Body of pancreas (tissue), 4 donors: ENCODE results near the gene TLR4. TPM values are rescaled to one million over a fixed set of nuclear protein-coding genes. Genes with fewer than 3 reads are reported as not detected.
A peak's percentile ranks its signal among the peaks of the same experiment; 100 is the strongest.

Experiments used
- ATAC-seq: fragments of 150-250 bp; one replicate; pipeline ENCODE4 v1.9.1; 2016
- DNase-seq, 4 donors: peaks; one replicate each; pipeline ENCODE4 v3.0.0-alpha.2; 2019
- H3K27ac ChIP-seq, 4 donors: fragments of 200-600 bp; sonication (generic); 1 replicate in 3 of 4; 2 replicates in 1 of 4; pipeline versions ENCODE4 v1.5.1 to v1.6.1; 2016 to 2019; ENCODE audit warnings: mild to moderate bottlenecking in 1 of 4, mixed read lengths in 1 of 4, moderate library complexity in 1 of 4
- H3K27me3 ChIP-seq, 2 donors: fragments of 200-600 bp; sonication (generic); one replicate each; pipeline ENCODE4 v1.6.0; 2016; ENCODE audit warnings: mild to moderate bottlenecking in 1 of 2
- H3K36me3 ChIP-seq, 2 donors: fragments of 200-600 bp; sonication (generic); replicated peaks in 1 of 2; 2 replicates each; pipeline ENCODE4 v1.5.1; 2016; ENCODE audit warnings: low read depth in 2 of 2; ENCODE audit not compliant: insufficient read depth in 1 of 2
- H3K4me1 ChIP-seq: fragments of 200-600 bp; sonication (generic); one replicate; pipeline ENCODE4 v1.6.0; 2016
- H3K4me3 ChIP-seq, 2 donors: fragments of 200-600 bp; sonication (generic); 1 replicate in 1 of 2; 2 replicates in 1 of 2; pipeline ENCODE4 v1.5.1; 2016 to 2019
- H3K9me3 ChIP-seq, 3 donors: fragments of 200-600 bp; sonication (generic); 1 replicate in 2 of 3; 2 replicates in 1 of 3; pipeline ENCODE4 v1.5.1; 2016
- CTCF ChIP-seq, 7 experiments: fragments of 450-650 bp in 4 of 7; fragments of 200-600 bp in 3 of 7; sonication (generic) in 3 of 7; IDR thresholded peaks; one replicate each; pipeline ENCODE4 v1.5.1; 2016 to 2019; ENCODE audit warnings: antibody characterized with exemption in 7 of 7
- POLR2A ChIP-seq, 3 donors: fragments of 450-650 bp; IDR thresholded peaks; one replicate each; pipeline ENCODE4 v1.6.1; 2016; ENCODE audit warnings: antibody characterized with exemption in 3 of 3, mild to moderate bottlenecking in 2 of 3
- WGBS, 2 donors: methylation state at CpG; one replicate each; pipeline ENCODE4 v1.1.5; 2017; 5-methylcytosine and 5-hydroxymethylcytosine counted together
- intact Hi-C: fragments of 100-400 bp; cut with DNase I; formaldehyde crosslinking; loops from one replicate; pipeline ENCODE4 v1.15.1; 2023
- total RNA-seq, 2 donors: library from RNA; depleted of rRNA; stranded (reverse); fragments of >200 nt; gene quantifications; one replicate each; pipeline ENCODE4 v1.1.0, GENCODE V29; 2016

TLR4 gene
- total RNA-seq, 2 donors from 2014 or later, result 5.2 to 7.6 TPM

DNA sequence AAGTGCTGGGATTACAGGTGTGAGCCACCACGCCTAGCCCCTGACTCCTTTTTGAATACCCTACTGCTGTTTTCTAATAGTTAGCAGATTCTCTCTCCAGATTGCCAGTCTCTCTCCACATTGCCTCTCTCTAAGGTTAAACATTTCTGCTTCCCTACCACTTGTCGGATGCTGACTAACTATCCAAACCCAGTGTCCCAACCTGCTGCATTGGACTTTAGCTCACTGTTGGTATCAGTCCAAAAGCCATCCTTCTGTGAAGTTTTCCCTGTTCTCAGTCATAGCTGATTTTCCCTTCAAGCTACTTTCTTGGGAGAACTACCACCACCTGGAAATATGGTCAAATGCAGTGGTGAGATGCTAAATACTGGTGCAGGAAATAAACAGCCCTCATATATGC is 48.7 kb downstream of the TLR4 start:
- intact Hi-C loops, result no loop called here
- Histone ChIP-seq H3K9me3 (no peaks in the 10 kb centered on the region), H3K4me1 (no peaks in the 10 kb centered on the region), H3K4me3 (no peak overlapping the region), H3K36me3 (no peaks in the 10 kb centered on the region), H3K27ac (no peak overlapping the region), H3K27me3 (no peaks in the 10 kb centered on the region)
- TF ChIP-seq CTCF (IDR thresholded peaks at IDR 0.05) (no peak), POLR2A (IDR thresholded peaks at IDR 0.05) (no peak)
- WGBS, 2 donors, result 65 to 71% methylated on average over 2 of the region's 2 CpGs
- ATAC-seq (no peak), DNase-seq (no peak)

DNA sequence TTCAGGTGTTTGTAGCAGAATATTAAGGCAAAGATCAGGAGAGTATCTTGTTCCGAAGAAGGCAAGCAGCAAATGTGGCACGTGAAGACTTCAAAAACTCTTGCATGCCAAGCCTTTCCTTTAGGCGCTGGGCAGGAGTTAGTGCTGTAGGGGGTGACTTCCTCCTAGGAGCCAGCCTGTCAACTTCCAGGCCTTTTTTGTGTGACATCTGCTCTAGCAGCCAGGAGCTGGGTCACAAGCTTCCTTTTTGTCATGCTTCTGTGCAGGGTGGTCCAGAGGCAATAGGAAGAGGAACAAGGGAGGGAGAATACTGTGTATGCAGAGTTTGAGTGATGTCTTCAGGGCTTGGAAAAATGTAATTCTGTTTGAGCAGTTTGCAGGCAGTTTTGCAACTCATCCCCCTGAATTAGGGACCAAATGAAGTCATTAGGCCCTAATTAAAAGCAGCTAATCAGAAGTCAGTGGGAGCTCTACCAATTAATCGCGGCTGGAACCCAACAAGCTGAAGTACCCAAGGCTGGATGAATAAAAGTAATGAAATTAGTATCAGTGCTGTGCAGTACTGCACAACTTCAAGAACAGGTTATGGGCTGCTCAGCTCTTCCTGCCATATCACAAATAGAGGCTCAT is 53.5 kb downstream of the TLR4 start:
- Histone ChIP-seq H3K4me1 (no peaks in the 10 kb centered on the region), H3K27ac (no peak overlapping the region), H3K4me3 (no peak overlapping the region), H3K36me3 (no peaks in the 10 kb centered on the region), H3K9me3 (no peaks in the 10 kb centered on the region), H3K27me3 (no peaks in the 10 kb centered on the region)
- DNase-seq (peak in 1 of 4 donors; percentile 10), ATAC-seq (no peak)
- intact Hi-C loops, result no loop called here
- TF ChIP-seq CTCF (IDR thresholded peaks at IDR 0.05), result no peak
- no peak for TF ChIP-seq POLR2A (IDR thresholded peaks at IDR 0.05)
- 54 to 67% methylated on average over 5 of the region's 5 CpGs for WGBS, 2 donors

DNA sequence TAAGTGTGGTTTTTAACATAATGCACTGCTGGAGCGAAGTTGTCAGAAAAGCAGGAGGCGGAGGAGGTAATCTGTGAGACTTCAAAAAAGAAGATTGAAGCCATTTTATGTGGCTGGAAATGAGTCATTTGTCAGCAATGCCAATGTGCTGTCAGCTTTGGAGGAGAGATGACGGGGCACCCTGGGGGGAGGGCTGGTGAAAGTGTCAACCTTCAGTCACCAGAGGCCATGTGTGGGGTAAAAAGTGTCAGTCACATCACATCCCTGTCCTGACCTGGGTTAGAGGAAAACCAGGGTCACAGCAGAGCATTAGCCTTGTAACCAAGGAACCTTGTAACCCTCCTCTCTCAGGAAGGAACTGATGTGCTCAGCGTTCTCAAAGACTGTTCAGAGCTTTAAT is 59.1 kb downstream of the TLR4 start:
- H3K27me3 ChIP-seq, result no peaks in the 10 kb centered on the region
- no peaks in the 10 kb centered on the region for H3K9me3 ChIP-seq
- no peaks in the 10 kb centered on the region for H3K36me3 ChIP-seq
- DNase-seq (no peak), ATAC-seq (no peak)
- H3K4me1 ChIP-seq, result no peaks in the 10 kb centered on the region
- intact Hi-C loops, result no loop called here
- H3K27ac ChIP-seq, result no peak overlapping the region
- no peak overlapping the region for H3K4me3 ChIP-seq
- 45 to 53% methylated on average over 4 of the region's 4 CpGs for WGBS, 2 donors
- TF ChIP-seq POLR2A (IDR thresholded peaks at IDR 0.05) (no peak), CTCF (IDR thresholded peaks at IDR 0.05) (no peak)

- DNase-seq, result no peak
- no peak for TF ChIP-seq POLR2A (IDR thresholded peaks at IDR 0.05)
- no peak for TF ChIP-seq CTCF (IDR thresholded peaks at IDR 0.05)
- no peak for ATAC-seq
Measured at GRCh38 chr9:117768750-117769395, 64.7 kb downstream of the TLR4 start.

DNA sequence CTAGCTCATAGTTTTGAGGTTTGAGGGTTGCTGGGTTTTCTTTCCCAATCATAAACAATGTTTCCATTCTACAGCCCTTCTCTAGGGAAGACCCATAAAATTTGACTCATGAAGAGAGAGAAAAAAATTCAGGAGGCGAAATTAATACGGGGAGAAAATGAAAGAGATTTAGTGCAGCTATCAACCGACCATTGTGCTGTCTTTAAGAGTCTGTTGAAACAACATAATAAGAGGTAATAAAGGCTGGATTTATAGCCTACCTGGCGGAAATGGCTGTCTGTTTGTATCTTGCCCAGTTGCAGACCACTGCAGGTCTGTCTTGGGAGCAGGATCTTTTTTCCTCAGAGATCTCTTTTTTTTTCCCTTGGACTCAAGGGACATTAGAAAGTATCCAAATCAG is 66.9 kb downstream of the TLR4 start:
- Histone ChIP-seq H3K9me3 (no peaks in the 10 kb centered on the region), H3K36me3 (no peaks in the 10 kb centered on the region), H3K4me3 (no peak overlapping the region), H3K27me3 (no peaks in the 10 kb centered on the region), H3K4me1 (no peaks in the 10 kb centered on the region), H3K27ac (no peak overlapping the region)
- no peak for ATAC-seq
- 64 to 69% methylated on average over 4 of the region's 4 CpGs for WGBS, 2 donors
- DNase-seq, result no peak
- TF ChIP-seq CTCF (IDR thresholded peaks at IDR 0.05), result no peak
- no peak for TF ChIP-seq POLR2A (IDR thresholded peaks at IDR 0.05)
- intact Hi-C loops, result no loop called here

More at GRCh38 chr9:117768750-117769395, 64.7 kb downstream of the TLR4 start:
- no peaks in the 10 kb centered on the region for H3K27me3 ChIP-seq
- no peaks in the 10 kb centered on the region for H3K4me1 ChIP-seq
- WGBS, 2 donors, result 40 to 44% methylated on average over 4 of the region's 4 CpGs
- H3K27ac ChIP-seq, result no peak overlapping the region
- H3K4me3 ChIP-seq, result no peak overlapping the region
- intact Hi-C loops, result no loop called here
- H3K36me3 ChIP-seq, result no peaks in the 10 kb centered on the region
- no peaks in the 10 kb centered on the region for H3K9me3 ChIP-seq
